Vagina (tissue), 2 donors: ENCODE data around the gene GADL1.

ENCODE experiments used
- POLR2A ChIP-seq, 2 donors: fragments of 450-650 bp; IDR thresholded peaks; one replicate each; pipeline ENCODE4 v1.6.1; 2017; ENCODE audit warnings: antibody characterized with exemption in 2 of 2, mild to moderate bottlenecking in 2 of 2, moderate library complexity in 2 of 2
- TF ChIP-seq, protein P1 (sequence below), 3 experiments: fragments of 450-650 bp in 2 of 3; fragments of 200-600 bp in 1 of 3; sonication (generic) in 1 of 3; IDR thresholded peaks; one replicate each; pipeline ENCODE4 v1.5.1; 2017 to 2019; ENCODE audit warnings: antibody characterized with exemption in 3 of 3, mild to moderate bottlenecking in 2 of 3, moderate library complexity in 2 of 3

DNA sequence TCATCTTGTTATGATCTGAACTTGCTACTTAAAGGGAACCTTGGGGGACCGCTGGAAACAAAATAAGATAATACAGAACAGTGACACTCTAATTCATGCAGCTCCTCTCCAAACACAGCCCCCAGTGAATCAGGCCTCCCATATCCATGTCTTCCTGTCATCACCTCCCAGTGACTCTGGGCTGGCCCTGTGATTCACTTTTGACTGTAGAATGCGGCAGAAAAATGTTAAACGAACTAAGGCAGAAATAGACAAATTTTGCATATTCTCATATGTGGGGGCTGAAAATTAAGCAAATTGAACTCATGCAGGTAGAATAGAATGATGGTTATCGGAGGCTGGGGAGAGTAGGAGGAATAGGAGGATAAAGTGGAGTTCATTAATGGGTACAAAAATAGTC lies 20.2 kb upstream of the GADL1 start:
- TF ChIP-seq, protein P1, sequence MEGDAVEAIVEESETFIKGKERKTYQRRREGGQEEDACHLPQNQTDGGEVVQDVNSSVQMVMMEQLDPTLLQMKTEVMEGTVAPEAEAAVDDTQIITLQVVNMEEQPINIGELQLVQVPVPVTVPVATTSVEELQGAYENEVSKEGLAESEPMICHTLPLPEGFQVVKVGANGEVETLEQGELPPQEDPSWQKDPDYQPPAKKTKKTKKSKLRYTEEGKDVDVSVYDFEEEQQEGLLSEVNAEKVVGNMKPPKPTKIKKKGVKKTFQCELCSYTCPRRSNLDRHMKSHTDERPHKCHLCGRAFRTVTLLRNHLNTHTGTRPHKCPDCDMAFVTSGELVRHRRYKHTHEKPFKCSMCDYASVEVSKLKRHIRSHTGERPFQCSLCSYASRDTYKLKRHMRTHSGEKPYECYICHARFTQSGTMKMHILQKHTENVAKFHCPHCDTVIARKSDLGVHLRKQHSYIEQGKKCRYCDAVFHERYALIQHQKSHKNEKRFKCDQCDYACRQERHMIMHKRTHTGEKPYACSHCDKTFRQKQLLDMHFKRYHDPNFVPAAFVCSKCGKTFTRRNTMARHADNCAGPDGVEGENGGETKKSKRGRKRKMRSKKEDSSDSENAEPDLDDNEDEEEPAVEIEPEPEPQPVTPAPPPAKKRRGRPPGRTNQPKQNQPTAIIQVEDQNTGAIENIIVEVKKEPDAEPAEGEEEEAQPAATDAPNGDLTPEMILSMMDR (IDR thresholded peaks at IDR 0.05): no peak
- TF ChIP-seq POLR2A (IDR thresholded peaks at IDR 0.05): no peak
